ENCODE data around the gene FRMD1.

Gene FRMD1

DNA sequence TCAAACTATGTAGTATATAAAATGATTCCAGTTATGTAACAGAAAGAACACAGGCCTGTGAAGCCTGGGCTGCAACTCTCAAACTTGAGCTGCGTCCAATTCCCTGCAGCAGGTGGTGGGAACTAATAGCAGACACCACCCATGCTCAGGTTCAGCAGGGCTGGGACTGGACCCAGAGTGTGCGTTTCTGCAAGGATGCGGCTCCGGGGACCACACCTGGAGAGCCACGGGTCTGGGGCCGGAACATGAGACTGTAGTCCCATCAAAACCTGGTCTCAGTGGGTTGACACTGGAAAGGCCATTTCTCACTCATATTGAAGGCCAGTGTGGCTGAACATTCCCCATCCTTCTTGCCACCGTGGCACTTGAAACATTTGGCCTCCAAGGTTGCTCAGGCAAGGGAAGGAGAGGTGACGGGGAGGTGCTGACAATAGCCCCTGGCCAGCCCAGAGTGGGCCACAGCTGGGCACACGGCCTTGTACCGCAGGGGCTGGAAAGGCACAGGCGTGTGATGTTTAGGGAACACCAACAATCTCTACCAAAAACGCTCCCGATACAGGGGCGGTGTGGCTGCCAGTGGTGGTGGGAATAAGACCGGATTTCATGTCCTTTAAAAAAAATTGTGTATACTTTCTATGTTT is 38.0 kb downstream of the FRMD1 start:
- DNase-seq = no peak

DNA sequence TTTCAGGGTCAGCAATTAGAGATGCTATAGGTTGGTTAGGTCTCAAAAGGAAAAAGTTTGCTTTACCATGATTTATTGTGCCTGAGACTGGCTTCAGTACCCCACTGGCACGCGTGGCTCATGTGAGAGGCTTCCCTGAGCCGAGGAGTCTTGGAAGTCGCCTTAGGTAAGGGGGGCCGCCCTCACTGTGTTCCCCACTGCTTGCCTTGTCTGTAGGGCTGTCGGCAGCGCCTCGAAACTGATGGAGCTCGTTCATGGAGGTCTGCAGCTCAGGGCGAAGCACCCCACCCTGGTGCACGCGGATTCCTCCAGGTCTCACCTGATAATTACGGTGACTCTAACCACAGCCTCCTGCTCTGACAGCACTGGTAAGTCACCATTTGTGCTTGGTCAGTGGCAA is 39.2 kb downstream of the FRMD1 start:
- no peak for DNase-seq

DNA sequence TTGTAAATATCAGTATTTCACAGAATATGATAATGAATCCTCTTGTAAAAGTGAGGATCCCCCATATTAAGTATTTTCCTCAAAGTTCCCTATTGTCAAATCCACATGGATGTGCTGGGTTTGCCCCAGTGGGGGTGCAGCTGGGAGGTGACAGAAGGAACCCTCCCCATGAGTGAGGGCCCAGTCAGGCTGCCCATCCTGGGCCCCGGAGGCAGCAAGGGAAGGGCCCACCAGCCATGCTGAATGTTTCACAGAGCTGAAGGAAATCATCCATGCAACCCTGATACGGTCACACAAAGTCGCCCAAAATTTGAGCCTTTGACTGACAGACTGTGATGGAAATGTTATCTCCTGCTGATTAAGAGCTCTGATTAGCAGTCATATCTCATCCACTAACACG is 39.7 kb downstream of the FRMD1 start:
- no peak for DNase-seq

DNA sequence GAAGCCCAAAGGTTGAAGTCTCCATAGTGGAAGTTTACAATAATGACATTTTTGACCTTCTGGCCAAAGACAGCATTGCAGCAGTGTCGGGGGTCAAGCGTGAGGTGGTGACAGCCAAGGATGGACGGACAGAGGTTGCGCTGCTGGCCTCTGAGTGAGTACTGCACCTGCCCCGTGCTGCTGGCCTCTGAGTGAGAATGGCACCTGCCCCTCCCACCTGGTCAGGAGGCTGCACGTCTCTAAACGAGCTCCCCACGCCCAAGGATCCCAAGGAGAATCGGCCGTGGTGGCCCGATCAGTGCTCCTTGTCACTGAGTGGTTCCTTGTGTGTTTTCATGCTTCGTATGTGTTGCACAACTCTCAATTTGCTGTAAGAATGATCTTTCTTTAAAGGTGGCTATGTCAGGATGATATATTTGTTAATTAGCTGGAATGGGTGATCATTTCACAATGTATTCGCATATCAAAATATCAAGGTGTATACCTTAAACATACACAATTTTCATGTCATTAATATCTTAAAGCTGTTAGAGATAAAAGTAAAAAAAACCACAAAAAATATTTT is 40.4 kb downstream of the FRMD1 start:
- DNase-seq = no peak

DNA sequence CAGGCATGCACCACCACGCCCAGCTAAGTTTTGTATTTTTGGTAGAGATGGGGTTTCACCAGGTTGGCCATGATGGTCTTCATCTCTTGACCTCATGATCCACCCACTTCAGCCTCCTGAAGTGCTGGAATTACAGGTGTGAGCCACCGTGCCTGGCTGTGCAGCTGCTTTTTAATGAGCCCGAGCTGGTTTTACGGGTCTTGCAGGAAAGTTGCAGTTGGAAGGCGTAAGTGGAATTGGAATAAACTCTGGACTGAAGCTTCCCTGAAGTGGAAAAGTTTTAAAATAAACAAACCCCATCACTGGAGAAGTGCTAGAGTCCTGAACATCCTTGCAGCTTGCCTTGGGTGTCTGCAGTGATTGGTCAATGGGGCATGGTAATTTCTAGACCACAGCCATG is 41.2 kb downstream of the FRMD1 start:
- no peak for DNase-seq

DNA sequence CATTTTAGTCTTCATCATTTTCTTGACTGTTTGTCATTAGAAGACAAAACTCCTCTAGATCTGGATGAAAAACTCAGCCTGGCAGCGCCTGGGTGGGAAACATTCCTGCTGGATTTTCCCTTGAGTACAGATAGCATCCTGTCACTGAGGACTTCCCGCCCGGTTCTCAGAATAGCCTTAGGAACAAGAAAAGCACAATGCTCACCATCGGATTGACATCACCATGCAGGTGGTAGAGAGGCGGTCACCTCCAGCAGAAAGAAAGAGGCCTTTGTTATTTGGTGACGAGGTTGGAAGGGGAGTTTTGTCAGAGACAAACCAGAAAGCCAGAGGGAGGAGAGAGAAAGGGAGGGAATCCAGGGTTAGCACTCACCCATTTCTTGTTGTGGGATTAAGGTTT is 41.8 kb downstream of the FRMD1 start:
- DNase-seq = no peak

DNA sequence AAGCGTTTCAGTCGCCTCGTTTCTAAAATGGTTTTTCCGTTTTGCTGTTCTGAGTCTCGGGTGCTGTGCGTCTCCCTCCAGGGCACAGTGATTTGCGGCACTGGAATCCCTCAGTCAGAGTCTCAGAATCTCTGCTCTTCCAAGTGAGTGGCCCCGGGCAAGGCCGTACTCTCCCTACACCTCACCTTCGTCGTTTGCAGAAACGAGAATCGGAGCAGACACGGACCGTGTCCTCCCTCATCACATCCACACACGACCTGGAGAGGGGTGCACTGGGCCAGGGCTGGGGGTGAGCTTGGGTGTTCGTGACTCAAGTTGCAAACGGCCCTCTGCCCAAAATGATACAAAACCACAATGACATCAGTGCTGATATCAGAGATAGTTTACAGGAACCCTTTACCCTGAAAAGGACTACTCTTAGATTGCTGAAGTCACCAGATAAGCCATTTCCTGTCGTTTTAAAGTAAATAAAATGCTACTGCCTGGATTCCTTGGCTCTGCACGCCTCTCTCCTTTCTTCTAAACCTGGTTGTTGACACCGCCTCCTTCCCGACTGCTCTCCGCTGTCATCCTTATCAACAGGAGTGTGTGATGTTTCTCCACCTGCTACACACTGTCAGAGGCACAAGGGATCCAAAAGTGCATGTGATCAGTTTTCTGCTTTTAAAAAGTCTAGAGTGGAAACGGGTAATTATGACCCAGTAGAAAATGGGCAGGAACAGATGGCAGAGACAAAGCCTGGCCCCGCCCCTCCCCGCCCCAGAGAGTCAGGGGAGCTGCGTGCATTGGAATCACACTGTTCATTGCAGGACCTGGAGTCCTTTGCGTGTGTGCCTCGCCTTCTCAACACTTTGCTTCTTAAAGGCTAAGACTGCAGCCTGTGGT is 43.1 kb downstream of the FRMD1 start:
- no peak for DNase-seq

DNA sequence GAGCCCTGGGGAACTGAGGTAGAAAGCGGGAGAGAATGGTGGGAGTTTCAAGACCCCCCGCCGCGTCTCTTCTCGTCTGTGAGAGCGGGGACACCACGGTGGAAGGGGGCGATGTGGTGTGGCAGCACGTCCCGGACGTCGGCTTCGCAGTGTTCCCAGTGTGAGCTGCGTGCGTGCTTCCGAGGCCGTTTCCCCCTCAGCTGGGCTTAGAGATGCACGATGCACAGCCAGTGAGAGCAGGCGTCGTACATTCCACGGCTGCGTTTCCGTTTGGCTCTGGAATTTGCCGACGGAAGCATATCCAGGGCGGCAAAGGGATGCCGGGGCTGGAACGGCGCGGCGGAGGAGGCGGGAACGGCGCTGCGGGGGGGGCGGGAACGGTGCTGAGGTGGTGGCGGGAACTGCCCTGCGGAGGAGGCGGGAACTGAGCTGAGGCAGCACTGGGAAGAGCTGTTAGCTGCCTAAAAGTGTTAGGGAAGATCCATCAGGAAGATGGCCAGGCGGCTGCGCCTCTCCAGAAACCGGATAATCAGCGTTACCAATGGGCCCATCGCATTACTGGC is 43.8 kb downstream of the FRMD1 start:
- no peak for DNase-seq

DNA sequence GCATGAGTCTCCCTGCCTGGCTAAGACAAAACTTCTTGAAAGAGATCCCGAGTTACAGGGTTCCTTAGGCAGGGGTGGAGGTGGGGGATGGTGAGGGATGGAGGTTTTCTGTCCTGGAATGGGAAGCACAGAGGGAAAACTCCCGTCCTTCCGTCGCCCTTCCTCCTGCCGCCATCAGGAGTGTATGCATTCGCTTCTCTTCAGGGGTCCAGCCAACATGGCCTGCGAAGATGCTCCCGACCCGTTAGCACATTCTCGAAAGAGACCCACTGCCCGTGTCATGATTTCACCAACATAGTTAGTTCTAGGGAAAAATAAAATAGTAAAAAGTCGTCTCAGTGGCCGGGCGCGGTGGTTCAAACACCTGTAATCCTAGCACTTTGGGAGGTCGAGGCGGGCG is 44.5 kb downstream of the FRMD1 start:
- DNase-seq = no peak

DNA sequence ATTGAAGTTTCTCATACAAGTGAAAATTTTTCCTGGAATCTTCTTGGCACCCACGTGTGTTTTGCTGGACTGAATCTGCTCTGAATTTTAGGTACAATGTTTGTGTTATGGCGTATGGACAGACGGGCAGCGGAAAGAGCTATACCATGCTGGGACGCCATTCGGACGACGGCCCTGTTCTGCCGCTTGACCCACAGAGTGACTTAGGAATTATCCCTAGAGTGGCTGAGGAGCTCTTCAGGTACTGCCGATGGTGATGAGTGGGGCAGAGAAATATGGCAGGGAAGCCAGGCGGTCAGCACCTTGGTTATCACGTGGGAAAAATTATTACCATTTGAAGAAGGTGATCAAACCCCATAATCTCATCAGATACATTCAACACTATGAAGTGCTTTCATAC is 45.2 kb downstream of the FRMD1 start:
- DNase-seq = no peak

DNA sequence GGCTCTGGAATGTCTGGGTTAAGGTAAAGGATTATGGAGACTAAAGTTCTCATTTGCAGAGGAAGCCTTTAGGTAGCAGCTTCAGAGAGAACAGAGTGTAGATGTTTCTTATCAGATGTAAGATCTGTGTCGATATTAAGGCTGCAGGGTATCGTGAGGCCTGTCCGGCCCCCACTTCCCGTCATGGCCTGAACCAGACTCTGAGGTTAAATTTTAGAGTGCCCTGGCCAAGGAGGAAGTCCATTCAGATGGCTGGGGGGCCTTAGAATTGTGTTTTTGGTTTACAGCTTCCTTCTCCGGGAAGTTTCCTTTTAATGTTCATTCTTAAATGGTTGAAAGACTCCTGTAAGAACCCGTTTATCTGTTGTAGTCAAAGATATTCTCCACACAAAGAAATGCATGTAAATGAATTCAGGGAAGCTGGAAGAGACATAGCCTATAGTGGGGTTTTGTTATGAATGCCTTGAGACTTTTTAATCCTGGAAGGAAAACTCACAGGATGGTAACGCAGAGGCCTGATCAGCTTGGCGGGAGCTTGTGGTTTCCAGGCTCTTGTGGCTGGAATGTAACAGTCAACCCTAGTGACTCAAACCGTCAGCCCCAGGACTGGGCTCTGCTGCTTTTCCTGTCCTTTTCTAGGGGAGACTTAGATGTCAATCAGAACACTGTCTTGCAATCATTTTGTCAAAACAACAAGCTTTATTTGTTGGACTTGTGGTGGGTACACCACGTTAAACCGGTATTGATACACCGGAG is 46.8 kb downstream of the FRMD1 start:
- no peak for DNase-seq

DNA sequence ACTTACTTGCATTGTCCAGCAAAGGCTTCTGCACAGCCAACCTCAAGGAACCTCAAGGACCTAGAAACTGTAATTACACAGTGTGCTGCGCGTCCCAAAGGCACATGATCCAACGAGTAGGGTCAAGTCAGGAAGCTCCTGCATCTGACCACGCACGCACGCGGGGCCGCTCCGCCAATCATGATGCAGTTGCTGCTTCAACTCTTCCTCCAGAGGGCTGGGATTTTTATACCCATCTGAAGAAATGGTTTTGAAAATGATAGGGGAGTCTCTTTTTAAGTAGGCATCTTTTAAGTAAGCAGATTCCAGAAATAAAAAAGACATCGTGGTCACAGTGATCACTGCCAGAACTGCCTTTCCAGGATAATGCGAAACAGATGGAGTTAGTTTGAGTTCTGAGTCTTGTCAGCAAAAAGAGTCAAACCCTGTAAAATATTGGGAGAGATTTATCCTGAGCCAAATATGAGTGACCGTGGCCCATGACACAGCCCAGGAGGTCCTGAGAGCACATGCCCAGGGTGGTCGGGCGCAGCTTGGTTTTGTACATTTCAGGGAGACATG is 47.5 kb downstream of the FRMD1 start:
- no peak for DNase-seq

DNA sequence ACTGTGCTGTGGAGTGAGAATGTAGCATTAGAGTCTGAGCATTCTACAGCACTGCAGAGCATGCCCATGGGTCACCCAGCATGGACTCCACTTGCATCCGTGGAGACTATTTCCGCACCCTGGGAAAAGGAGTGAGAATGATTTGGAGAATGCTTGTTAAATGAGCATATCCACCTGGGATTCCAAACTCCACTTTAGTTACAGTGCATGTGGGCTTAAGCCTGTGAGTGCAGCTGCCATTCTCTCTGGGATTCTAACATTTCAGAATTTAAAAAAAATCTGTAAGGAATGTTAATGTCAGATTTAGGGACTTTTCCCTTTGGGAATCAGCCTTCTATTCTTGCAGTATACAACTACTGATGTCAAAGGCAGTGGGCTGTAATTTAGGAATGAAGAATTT is 48.1 kb downstream of the FRMD1 start:
- DNase-seq = no peak

DNA sequence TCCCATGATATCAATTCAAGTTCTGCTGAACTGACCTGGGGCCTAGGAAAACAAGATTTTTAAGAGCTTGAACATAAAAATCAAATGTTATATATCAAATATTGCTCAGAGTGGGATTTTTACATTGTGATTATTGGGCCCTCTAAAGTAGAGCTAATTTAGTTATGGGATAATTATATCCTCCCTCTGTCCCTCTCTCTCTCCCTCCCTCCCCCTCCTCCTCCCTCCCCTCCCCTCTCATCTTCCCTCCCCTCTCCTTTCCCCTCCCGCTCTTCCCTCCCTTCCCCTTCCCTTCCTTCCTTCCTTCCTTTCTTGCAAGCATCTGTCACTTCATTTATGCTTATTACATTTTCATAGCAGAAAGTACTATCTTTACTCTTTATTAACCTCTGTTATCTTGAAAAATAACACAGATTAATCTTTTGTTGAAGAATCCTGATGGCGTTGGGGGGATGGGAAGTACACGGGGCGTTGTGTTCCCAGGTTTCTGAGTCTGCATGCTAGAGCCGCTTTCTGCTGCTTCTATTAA is 48.7 kb downstream of the FRMD1 start:
- DNase-seq = no peak

DNA sequence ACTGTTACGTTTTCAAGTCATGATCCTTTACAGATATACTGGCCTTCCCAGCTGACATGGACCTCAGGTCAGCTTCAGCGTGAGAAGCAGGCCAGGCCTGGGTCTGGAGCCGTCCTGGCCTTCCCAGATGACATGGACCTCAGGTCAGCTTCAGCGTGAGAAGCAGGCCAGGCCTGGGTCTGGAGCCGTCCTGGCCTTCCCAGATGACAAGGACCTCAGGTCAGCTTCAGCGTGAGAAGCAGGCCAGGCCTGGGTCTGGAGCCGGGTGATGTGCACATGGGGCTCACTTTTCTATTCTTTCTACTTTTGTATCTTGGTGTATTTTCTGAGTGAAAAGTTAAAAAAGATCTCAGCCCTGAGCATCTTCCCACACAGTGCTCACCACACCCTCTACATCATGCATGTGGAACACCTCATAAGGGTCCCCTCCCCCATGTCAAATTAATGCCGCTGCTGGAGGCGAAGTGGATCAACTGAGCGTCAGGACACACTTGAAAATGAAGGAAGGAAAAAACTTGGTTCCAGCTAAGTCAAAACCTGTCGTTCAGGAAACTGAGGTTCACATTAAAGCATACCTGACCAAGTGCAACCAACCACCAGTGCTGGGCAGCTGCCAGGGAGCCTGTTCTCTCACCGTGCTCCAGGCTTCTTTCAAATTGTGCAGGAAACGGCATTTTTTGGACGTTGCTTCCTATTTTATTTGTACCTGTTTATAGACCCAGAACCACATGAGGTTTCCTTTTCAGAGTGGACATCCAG is 49.4 kb downstream of the FRMD1 start:
- no peak for DNase-seq

DNA sequence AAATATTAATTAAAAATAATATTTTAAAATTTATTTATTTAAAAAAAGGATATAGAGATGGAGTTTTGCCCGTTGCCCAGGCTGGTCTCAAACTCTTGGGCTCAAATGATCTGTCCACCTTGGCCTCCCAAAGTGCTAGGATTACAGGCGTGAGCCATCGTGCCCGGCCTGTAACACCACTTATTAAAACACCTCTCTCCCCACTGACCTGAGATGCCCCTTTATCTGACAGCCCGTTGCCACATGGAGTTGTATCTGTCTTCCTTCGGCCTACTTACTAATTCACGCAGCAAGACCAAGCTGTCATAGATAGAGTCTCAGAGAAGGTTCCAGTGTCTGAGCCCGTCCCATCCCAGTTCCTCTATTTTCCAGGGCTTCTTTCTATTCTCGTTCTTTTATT is 50.8 kb downstream of the FRMD1 start:
- no peak for DNase-seq

DNA sequence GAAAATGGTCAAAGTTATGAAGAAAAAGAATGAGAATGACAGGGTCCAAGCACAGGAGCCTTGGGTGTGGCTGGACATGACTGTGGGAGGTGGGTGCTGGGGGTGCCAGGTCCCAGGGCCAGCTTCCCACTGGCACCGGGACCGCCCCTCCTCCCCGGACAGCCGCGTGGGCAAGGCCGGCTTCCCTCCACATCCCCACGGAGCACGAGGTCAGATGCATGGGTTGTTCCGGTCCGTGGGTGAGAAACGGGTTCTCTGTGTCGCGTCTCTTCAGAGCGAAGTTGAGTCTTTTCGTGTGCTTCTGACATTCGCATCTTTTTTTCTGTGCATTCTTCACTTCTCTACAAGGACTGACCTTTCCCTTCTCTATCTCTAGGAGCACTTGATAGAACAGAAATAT is 51.5 kb downstream of the FRMD1 start:
- no peak for DNase-seq

DNA sequence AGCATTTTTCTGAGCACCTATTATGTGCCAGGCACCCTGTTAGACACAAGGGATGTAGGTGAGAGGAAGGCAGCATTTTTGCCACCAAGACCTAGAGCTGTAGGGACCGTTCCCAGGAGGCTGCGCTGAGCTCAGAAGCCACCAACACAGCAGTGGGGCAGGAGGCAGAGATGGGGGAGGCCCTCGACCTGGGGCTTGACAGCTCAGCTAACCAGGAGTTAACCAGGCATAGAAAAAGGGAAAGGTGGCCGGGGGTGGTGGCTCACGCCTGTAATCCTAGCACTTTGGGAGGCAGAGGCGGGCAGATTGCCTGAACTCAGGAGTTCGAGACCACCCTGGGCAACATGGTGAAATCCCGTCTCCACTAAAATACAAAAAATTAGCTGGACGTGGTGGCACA is 52.1 kb downstream of the FRMD1 start:
- DNase-seq = no peak

DNA sequence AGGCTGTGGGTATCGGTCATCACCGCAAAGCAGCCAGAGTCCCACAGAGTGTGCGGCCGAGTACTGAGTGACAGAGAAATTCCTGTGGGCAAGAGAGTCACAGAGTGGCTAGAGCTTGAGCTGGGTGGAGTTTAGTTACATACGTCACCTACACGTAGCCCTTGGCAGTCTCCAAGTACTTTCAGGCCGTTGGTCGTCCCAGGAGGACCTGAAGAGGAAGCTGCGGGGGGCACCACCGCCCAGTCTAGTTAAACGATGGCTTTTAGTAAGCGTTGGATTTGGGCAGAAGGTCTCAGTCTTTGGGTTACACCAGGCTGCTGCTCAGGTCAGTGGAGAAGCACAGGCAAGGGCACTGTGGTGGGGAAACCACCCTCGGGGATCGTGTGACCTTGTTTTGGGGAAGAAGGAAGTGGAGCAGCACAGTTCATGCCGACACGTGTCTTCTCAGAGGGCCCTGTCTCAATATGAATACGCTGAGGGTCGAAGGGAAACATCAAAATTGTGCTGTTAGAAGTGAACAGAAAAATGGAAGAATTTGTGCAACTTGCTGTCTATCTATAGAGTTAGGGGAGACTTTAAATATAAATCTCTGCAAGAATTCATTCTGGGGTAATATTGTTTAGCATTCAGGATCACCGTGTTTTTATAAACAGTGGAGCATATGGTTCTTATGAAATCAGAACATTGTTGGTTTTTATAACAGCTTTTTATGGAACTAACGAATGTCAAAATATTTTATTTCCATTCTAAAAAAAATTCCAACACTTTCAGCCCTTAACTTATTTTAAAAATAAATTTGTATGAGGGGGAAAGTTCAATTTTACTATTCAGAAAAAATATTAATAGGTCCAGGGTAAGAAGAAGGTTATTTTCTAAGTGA is 52.9 kb downstream of the FRMD1 start:
- DNase-seq = no peak

DNA sequence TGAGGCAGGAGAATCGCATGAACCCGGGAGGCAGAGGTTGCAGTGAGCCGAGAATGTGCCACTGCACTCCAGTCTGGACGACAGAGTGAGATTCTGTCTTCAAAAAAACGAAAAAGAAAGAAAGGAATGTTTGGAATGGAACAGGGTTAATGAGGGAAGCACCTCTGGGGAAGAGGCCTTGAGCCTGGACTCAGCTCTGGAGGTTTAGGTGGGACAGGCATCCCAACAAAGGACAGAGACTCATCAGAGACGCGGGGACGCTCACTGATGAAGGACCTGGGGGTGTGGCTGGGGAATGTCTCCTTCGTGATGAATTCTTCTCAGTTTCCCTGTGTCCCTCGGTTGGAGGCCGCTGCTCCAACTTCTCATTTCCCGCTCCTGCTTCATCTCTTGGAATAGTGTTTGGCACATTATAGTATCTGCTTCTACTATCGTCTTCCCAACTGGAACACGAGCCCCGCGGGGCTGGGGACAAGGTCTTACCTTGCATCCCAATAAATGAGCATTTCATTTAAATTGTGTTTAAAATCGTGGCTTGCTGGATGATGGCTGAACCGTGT is 54.0 kb downstream of the FRMD1 start:
- DNase-seq = no peak

Measured in GOT3 (cell line).